Hematopoietic multipotent progenitor cell treated with erythropoietin and hydrocortisone succinate and interleukin-3 and kit ligand, for 4 days (in vitro differentiated cells): ENCODE data around the gene FAM89B.

Experiments
- DNase-seq: peaks from one replicate; pipeline ENCODE4 v3.0.0-alpha.2; 2015

The FAM89B gene

DNA sequence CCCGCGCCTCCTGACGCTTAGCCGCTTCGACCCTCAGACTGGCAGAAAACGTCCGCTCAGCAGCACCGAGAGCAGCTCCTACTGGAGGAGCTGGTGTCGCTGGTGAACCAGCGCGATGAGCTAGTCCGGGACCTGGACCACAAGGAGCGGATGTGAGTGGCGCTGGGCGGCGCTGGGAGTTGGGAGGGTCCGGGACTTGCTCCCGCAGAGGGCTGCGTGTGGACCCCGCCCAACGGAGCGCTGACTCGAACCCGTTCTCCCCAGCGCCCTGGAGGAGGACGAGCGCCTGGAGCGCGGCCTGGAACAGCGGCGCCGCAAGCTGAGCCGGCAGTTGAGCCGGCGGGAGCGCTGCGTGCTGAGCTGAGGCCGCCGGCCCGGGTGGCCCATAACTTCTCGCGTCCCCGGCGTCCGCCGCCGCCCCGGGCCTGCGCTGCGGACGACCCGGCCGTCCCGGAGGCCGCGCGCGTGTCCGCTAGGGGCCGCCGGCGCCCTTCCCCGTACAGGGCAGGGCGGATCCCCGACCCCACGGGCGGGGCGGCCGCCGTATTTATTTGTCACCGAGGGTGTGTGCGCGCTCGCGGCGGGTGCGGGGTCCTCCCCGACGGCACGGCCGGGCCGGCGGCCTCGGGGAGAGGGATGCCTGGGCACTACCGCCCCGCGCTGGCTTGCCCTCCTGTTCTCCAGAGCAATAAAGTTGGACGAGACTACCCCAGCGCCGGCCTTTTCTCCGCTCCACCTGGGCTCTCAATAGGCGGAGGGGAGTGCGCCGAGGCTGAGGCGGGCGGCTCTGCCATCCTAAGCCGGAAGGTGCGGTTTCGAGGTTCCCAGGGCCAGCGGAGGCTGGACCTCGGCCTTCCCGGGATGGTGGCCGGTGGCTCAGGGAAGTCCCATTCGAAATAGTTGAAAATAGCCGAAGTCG, 19.9 kb downstream of the FAM89B start:
- DNase-seq = no peak

DNA sequence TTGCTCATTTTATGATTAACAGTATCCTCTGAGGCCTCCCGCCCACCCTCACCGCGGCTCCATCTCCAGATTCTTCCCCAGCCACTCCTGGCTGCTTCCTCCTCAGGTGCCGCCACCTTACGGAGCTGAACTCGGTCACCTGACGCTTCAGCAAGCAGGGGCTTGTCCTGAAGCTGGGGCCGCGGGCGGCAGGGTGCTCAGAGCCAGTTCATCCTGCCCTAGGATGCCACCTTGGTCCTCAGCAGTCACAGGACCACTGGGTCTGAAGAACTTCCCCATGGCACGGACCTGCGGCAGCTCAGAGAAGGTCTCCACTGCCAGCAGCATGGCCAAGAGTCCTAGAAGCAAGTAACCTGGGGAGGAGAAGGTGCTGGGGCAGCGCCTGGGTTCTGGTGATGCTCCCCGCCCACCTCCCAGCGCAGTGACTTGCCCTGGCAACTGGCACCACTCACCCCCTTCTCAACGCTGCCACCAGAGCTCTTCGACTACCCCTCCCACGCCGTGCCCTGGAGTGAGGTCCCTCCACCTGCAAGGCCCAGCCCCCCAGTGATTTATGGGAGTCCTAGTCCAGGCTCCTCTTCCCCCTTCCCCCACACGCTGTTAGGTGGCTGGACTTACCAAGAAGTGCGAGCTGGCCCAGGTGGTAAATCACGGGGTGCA, 20.6 kb downstream of the FAM89B start:
- no peak for DNase-seq

DNA sequence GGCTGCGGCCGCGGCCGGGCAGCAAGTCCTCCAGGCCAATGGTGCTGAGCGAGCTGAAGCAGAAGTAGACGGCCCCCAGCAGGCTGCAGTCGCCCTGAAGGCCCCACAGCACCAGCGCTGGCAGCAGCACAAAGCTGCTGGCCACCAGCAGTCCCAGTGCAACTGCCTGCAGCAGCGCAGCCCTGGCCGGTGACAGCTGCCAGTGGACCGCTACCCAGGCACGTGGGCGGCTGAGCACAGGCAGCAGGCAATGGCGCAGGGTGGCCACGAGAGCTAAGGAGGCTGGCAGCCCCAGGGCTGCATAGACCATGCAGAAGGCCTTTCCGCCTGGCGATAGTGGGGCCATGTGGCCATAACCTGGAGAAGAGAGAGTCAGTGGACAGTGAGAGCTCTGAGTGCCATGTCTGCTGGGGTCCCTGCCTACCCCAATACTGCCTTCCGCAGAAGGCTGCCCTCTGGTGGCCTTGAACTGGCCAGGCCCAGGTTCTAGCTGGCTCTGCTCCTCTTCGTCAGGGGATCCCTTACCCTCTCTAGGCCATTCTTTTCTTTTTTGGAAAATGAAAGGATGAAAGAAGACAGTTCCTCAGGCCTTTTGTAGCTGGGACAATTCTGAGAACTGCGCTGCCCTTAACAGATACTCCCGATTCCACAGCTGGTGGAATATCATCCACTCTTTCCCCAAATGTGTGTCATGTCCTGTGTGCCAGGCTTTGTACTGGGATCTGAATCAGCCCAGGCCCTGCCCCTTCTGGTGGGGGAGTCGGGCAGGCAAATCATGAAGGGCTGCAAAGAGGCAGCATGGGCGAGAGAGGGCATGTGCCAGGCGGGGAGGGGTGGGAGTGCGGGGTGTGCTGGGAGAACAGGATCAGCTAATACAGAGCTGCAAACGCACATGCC, 21.4 kb downstream of the FAM89B start:
- peak; percentile 77 for DNase-seq

DNA sequence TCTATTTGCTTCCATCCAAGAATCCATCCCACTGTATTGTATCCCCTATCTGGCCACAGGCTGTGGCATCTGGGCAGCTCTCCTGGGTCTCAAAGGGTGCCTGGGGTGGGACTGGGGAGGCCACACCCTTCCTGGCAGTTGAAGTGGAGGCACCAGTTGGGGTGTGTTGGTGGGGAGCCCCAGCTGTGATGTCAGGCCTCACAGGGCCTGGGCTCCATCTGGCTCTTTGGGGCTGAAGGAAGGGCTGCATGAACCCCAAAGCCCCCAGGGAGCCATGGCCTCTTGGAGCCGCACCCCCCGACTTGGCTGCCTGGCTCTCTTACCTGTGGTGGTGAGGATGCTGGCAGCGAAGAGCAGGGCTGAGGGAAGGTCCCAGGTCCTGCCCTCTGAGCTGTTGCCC, 22.8 kb downstream of the FAM89B start:
- peak; percentile 70 for DNase-seq

DNA sequence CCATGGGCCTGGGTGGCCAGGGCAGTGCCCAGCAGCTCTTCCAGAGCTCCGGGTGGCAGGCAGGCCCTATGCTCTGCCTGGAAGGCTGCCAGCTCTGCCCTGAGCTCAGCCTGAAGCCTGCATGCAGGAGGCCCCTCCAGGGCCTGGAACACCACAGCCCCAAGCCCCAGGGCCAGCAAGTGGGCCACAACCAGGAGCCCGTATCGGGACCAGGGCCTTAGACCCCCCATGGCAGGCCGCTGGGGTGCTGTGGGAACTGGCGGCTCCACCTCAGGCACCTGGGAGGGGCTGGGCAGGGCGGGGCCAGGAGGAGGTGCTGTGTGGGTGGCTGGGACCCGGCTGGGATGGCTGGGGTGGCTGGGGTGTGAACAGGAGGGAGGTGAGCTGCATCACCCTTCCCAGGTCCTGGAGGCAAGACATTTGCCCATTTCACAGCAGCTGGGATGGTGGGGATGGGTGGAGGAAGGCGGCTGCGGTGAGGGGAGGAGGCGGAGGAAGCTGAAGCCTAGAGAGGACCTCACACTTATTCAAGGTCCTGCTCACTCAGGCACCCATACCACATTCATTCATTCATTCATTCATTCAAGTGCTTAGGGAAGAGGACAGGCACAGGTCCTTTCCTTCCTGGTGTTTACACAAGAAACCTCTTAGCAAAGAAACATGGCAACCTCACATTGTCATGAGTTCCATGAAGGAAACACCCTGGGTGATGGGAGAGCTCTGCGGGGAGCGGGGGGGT, 23.4 kb downstream of the FAM89B start, which contains the start of gene KCNK7:
Gene KCNK7 (minus strand): TSS at position 258 of the 739 bp plus-strand sequence. CDS start 28 bp downstream, at position 230.
- peak; percentile 58 for DNase-seq

DNA sequence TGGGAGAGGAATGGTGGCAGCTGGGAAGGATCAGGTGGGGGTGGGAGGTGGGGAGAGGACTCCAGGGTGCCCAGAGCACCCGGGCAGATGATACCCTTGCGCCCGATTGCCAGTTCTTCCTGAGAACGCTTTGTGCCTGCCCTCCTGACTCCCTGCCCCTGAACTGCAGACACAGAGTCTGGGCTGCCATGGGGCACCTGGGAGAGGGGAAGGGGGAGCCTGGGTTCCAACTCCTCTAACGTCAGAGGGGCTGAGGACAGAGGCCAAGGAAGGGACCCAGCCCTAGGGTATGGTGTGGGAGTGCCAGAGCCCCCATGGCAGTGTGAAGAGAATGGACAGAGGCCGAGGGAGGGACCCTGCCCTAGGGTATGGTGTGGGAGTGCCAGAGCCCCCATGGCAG, 24.2 kb downstream of the FAM89B start:
- no peak for DNase-seq

DNA sequence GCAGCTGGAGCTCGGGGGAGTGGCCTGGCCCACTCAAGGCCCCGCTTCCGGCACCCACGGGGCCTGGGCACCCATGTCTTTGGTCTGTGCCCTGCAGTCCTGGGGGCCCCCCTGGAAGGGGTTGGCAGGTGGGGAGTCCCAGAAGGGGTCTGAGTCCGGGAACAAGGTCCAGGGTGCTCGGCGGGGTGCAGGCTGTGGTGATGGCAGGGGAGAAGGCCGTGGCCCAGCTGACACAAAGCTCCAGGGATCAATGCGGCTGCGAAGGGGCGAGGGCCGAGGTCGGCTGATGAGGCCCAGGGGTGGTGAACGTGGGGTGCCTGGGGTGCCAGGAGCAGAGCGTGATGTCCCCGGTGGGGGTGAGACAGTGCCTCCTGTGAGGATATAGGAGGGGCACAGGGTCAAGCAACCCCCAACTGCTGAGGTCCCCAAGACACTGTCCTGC, 25.9 kb downstream of the FAM89B start:
- no peak for DNase-seq

DNA sequence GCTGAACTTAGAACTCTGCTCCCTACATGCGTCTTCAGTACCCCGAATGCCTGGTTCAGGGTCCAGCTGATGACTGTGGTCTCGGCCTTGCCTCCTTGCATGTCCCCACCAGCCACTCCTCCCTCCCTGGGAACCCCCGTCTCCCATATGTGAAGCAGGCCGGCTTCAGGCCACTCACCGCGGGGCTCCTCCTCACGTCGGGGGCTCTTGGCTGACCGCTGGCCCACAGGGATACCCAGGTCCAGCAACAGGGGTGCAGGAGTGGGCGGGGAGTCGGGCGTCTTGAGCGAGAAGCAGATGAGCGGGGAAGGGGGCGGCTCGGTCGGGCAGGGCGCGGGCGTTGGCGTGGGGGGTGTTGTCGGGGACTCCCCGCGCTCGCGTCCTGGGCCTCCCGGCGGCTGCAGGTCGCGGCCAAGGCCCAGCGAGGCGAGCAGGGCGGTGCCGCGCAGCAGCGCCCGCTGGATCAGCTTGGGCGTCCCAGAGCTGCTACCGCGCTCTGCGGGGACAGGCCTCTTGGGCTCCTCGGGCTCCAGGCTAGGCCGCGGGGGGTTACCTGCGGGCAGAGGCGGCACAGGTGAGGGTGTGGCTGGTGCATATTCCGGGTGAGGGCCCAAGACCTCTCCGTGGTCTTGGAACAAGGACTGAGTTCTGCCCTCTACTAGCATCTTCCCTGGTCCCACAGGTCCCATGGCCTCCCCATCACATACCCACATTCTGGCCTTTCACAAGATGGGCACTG, 27.0 kb downstream of the FAM89B start:
- no peak for DNase-seq

DNA sequence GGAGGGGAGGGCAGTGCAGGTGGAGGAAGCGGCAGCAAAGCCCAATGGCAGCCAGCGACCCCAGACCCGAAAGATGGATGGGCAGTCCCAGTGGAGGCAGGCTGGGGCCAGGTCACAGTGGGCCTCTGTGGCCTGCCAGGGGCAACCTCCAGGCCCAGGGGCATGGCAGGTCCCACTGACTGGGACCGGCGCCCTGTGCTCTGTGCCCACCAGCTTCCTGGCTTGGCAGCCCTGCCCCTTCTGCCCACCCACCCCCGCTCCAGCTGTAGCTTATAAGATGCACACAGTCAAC, 27.6 kb downstream of the FAM89B start:
- DNase-seq = no peak

DNA sequence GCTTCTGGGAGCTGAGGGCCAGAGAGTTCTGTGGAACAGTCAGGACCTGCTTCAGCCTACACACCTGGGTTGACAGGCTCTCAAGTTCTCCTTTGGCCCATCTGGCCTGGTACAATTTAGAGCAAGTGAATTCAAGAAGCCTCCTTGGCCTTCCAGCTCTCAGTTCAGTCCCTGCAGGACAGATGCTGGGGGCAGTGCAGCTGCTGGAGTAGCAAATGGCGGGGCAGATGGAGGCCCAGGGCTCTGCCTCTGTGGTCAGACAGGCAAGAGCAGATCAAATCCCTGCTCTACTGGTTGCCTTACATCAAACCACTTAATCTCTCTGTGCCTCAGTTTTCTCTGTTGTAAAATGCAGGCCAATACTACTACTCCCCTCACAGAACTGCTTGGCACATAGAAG, 31.9 kb downstream of the FAM89B start:
- DNase-seq = no peak

DNA sequence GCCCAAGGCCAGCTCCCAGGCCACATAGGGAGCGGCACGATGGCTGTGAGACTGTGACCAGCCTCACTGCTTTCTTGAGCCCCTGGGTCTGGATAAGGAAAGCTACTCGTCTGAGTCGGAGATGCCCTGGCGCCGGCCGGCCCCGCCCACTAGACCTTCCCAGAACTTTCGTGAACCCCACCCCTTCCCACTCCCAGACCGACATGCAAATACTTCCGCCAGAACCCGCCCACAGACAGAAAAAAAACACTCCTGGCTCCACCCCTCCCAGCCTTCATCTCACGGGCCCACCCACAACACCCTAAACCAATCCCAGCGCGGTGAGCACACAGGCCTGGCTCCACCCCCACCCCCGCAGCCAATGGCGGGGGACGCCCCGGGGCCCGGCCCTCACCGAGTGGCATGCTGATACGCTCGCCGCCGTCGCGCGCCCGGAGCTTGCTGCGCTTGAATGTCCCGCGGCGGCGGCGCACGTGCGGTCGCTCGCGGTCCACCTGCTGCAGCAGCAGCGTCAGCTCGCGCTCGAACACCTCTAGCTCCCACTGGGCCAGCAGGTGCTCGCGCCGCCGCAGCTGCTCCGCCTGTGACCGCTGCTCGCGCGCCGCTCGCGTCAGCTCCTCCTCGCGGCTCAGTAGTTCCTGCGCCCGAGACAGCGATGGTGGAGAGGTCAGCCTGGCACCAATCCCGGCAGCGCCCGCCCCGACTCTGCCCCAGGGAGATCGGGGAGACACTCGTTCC, 34.7 kb downstream of the FAM89B start:
- DNase-seq = peak; percentile 54

DNA sequence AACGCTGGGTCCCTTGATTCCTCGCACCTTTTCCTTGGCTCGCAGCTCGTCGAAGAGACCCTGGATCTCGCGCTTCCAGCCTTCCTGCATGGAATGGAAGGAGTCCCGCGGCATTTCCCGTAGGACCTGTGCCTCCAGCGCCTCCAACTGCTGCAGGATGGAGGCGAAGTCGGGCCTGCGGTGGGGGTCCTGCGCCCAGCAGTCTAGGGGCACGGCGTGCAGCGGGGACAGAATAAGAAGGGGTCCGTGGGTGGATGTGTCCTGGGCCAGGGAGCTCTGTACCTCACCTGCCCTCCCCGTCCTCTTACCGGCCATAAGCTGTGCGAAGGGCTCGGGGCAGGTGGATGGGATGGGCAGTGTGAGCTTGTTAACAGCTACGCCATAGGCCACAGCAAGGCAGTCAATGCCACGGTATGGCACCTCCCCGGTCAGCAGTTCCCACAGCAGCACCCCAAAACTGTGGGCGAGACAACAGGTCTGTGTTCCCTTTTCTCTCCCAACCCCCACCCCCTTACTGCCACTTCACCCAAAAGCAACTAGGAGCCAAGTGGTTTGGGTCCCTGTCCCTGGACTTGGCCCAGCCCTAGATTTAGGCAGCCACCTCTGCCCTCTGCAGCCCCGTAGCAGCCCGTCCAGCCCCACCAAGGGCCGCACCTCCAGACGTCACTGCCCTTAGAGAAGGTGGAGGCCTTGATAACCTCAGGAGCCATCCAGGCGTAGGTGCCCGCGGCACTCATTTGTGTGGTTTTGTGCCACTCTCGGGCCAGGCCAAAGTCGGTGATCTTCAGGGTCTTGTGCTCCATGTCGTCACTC, 35.5 kb downstream of the FAM89B start:
- no peak for DNase-seq

DNA sequence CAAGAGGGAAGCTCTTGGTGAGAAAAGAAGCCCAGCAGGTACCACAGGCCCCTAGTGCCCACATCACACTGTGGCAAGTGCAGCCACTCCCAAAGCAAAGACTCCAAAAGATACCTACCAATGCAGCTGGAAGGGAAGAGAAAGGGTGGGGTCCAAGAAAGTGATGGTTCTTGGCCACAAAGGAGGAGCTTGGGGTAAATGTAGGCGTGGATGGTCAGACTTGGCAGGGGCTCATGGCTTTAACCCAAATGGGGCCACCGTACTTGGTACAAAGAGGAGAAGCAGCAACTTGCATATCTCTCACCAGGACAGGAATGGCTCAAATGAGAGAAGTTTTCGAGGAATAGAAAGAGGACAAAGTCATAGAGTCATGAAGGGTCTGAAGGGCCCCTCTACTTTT, 36.9 kb downstream of the FAM89B start:
- peak; percentile 71 for DNase-seq

DNA sequence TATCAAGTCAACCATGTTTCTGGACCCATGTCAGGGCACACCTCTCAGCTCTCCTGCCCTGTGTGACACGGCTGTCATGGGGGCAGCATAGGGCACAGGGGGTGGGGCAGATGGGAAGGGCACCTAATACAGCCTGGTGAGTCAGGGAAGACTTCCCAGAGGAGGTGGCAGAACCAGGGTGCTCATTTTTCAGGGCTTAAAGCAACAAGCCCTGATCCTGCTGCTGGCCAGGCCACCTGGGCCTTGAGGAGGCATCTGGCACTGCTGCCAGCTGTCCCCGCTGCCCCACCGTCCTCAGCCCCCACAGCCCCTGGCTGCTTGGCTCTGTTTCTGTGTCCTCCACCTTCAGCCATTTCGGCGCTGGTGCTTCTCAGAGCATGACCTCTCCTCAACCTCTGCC, 37.3 kb downstream of the FAM89B start:
- DNase-seq = no peak

DNA sequence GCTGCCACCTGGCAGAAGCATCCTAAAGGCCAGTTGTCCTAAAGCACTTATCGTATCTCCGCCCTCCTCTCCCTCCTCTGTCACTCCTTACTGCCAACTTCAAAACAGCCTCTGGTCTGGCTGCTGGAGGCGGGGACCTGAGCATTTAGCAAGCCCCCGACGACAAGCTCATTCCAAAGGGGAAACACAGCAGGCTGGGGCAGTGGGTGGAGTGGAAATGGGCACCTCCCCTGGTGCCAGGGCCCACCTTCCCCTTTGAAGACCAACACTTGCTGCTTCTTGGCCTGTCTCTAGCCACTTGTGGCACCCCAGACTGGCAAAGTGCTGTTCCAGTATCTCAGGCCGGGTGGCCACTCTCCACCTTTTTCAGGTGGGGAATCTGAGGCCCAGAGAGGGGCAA, 38.1 kb downstream of the FAM89B start:
- DNase-seq = no peak

DNA sequence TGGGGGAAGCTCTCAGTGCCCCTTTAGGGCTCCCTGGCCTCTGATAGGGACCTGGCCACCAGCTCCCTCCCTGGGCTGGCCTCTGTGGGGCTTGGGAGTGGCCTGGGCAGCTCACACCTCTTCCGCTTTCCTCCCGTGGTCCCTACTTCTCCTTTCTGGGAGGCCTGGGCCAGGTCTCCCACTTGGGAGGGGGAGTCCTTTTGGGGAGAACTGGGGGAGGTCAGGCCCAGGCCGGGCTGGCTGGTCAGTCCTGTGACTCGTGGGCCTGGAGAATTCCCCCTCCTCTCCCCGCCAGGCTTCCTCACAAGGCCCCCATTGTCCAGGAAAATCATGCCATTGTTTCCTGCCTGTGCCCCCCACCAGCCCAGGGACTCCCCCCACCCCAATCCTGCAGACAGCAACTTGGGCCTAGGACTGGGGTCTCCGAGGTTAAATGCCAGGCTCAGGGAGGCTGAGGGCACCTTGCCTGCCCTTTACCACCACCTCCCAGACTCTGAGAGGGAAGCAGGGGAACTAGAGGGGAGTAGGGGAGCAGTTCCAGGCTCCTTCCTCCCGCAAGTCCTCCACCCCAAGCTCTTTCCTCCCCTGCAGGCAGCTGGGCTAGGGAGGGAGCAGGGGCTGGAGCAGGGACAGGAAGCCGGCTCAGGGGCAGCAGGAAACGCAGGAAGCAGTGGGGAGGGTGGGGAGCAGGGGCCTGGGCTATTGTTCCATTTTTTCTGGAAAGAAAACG, 38.9 kb downstream of the FAM89B start:
- peak; percentile 79 for DNase-seq

DNA sequence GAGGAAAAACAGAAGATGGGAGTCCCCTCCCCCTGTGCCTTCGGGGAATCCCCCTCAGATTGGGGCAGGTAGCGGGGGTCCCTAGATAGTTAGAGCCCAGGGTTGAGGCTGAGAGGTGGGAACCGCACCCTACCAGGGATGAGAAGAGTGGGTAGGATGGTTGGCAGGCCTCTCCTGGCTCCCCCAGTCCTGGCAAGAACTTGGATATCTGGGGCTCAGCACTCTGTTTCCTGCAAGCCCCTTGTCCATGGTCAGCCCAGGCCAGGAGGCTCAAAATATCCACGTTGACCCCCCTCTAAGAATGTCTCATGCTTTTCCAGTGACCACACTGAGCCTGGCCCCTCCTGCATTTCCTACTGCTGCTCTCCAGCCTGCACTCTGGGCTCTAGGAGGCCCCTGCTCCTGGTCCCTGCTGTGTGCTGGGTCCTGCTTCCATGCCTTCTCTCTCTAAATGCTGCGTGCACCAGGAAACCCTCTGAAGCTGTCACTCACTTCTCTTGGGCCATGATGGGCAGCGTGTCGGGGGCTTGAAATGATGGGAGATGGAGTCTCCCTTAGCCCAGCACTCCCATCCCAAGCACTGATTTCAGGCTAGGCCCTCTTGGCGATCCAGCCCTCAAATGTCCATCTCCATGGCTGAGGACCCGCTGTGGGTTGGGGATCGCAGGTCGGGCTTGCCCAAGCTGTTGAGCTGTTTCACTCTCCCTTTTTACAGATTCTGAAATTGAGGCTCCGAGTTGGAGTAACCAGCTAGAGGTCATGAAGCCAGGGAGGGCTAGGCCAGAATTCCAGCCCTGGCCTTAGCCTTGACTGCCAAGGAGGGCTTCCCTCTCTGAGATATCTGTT, 39.6 kb downstream of the FAM89B start:
- DNase-seq = no peak

DNA sequence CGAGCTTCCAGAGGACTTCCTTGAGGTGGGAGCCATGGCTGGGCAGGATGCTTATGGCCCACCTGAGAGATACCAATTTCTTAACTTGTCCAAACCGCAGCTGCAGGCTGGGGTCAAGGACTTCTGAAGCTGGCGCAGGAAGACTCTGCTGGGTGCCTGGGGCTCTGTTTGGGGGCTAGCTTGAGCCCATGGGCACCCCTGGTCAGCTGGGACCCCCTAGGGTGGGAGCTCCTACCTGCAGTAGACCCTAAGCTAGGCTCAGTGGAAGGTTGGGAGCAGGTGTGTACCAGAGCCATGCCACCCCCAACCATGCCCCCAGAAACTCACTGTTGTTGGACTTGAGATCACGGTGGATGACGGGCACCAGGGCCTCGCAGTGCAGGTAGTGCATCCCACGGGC, 40.4 kb downstream of the FAM89B start:
- DNase-seq = no peak
